GM12878 (cell line): Measurements from ENCODE around the gene ZFP1. TPM values are rescaled to one million over a fixed set of nuclear protein-coding genes. Genes with fewer than 3 reads are reported as not detected.

ENCODE experiments used
- ATAC-seq: fragments of 200-7000 bp; cut with Tn5 transposase; 3 replicates; pipeline ENCODE4 v1.9.1; 2020; ENCODE audit warnings: mild to moderate bottlenecking, moderate library complexity
- BruUV-seq: library from RNA; stranded (reverse); fragments of 400-500 nt; replicated peaks from 2 replicates; lab custom pipeline; 2021; lab: Mats Ljungman, UMichigan
- CTCF ChIA-PET: fragments of 300-600 bp; sonication (Branson Sonifier 250); formaldehyde crosslinking; extraction: SDS; loops from one replicate; lab custom pipeline; 2021; ENCODE audit warnings: inconsistent platforms; lab: Yijun Ruan, JAX
- POLR2A ChIA-PET: fragments of 350-600 bp; formaldehyde crosslinking; extraction: SDS; loops from one replicate; lab custom pipeline; 2021; ENCODE audit warnings: inconsistent platforms; lab: Charles Lee
- RAD21 ChIA-PET: fragments of 300-600 bp; sonication (Branson Sonifier 250); formaldehyde crosslinking; loops from one replicate; lab custom pipeline; 2023; ENCODE audit warnings: antibody characterized with exemption; ENCODE audit not compliant: unreplicated experiment; lab: Charles Lee
- SMC1A ChIA-PET: fragments of 300-600 bp; sonication (Branson Sonifier 250); formaldehyde crosslinking; loops from one replicate; lab custom pipeline; 2023; ENCODE audit not compliant: unreplicated experiment, uncharacterized antibody; lab: Charles Lee
- DNase-seq: peaks from one replicate; pipeline ENCODE4 v3.0.0-alpha.2; 2011; ENCODE audit warnings: low read depth, low spot score
- FAIRE-seq: peaks from 3 replicates; lab custom pipeline; 2011; peaks lifted over from hg19 to GRCh38; lab: Jason Lieb, UNC
- H2AFZ ChIP-seq: 2 replicates; pipeline ENCODE4 v1.6.0; 2011; ENCODE audit warnings: low read depth, low read length, control low read depth; ENCODE audit not compliant: control insufficient read depth
- H3K27ac ChIP-seq: 2 replicates; pipeline ENCODE4 v1.5.1; 2011; ENCODE audit warnings: control low read depth; ENCODE audit not compliant: control insufficient read depth, insufficient read depth
- H3K27me3 ChIP-seq, 2 experiments: replicated peaks in 1 of 2; 2 replicates each; pipeline versions ENCODE4 v1.6.0 to v1.6.1; 2011; ENCODE audit warnings: low read length in 1 of 2; ENCODE audit not compliant: control insufficient read depth in 2 of 2, insufficient read depth in 2 of 2
- H3K36me3 ChIP-seq, 2 experiments: 2 replicates each; pipeline ENCODE4 v1.5.1; 2011; ENCODE audit warnings: low read length in 1 of 2; ENCODE audit not compliant: control insufficient read depth in 2 of 2, insufficient read depth in 2 of 2
- H3K4me1 ChIP-seq: 2 replicates; pipeline ENCODE4 v1.6.1; 2011; ENCODE audit warnings: mild to moderate bottlenecking, low read length, moderate library complexity, mixed read lengths; ENCODE audit not compliant: control insufficient read depth, insufficient read depth
- H3K4me2 ChIP-seq: 2 replicates; pipeline ENCODE4 v1.6.0; 2011; ENCODE audit warnings: control low read depth; ENCODE audit not compliant: control insufficient read depth, insufficient read depth
- H3K4me3 ChIP-seq: fragments of 200-600 bp; sonication (generic); 2 replicates; pipeline ENCODE4 v1.5.1; 2016
- H3K79me2 ChIP-seq: 2 replicates; pipeline ENCODE4 v1.6.0; 2011; ENCODE audit warnings: low read length; ENCODE audit not compliant: control insufficient read depth, insufficient read depth
- H3K9ac ChIP-seq: 2 replicates; pipeline ENCODE4 v1.8.0; 2011; ENCODE audit warnings: low read length, control low read depth, mixed read lengths; ENCODE audit not compliant: control insufficient read depth, insufficient read depth
- H3K9me3 ChIP-seq: replicated peaks from 3 replicates; pipeline ENCODE4 v1.5.1; 2011; ENCODE audit warnings: mild to moderate bottlenecking, low read length; ENCODE audit not compliant: control insufficient read depth, insufficient read depth
- H4K20me1 ChIP-seq: 2 replicates; pipeline ENCODE4 v1.6.0; 2011; ENCODE audit not compliant: control insufficient read depth, insufficient read depth
- BHLHE40 ChIP-seq, 2 experiments: fragments of 450-650 bp in 1 of 2; IDR thresholded peaks; 2 replicates each; pipeline ENCODE4 v1.6.1; 2011 to 2017; ENCODE audit warnings: low read depth in 2 of 2, borderline replicate concordance in 1 of 2, improper control_type of control experiment in 1 of 2, low read length in 1 of 2, mild to moderate bottlenecking in 1 of 2
- CEBPZ ChIP-seq: fragments of 150-350 bp; IDR thresholded peaks from 2 replicates; pipeline ENCODE4 v1.6.1; 2016; ENCODE audit warnings: low read depth, low read length
- IKZF2 ChIP-seq, 2 experiments: fragments of 450-650 bp; IDR thresholded peaks; 2 replicates each; pipeline ENCODE4 v1.6.1; 2017; ENCODE audit warnings: mild to moderate bottlenecking in 2 of 2, moderate library complexity in 2 of 2
- IRF3 ChIP-seq: fragments of 450-650 bp; IDR thresholded peaks from 2 replicates; pipeline ENCODE4 v1.6.1; 2014; ENCODE audit warnings: mild to moderate bottlenecking
- LARP7 ChIP-seq: fragments of 450-650 bp; IDR thresholded peaks from 2 replicates; pipeline ENCODE4 v1.6.1; 2017; ENCODE audit warnings: mild to moderate bottlenecking
- MTA2 ChIP-seq: fragments of 450-650 bp; IDR thresholded peaks from 2 replicates; pipeline ENCODE4 v1.6.1; 2016; ENCODE audit warnings: low read depth, mild to moderate bottlenecking, moderate library complexity
- NRF1 ChIP-seq: conservative IDR thresholded peaks from 2 replicates; pipeline ENCODE4 v1.6.1; 2011; ENCODE audit warnings: mild to moderate bottlenecking, low read depth, low read length, improper control_type of control experiment
- RELA ChIP-seq: fragments of 450-650 bp; IDR thresholded peaks from 2 replicates; pipeline ENCODE4 v1.8.0; 2014; ENCODE audit warnings: borderline replicate concordance; ENCODE audit not compliant: partially characterized antibody
- SMAD1 ChIP-seq: fragments of 450-650 bp; IDR thresholded peaks from 2 replicates; pipeline ENCODE4 v1.6.1; 2018; ENCODE audit warnings: mild to moderate bottlenecking, low read depth; ENCODE audit not compliant: partially characterized antibody
- ZBTB33 ChIP-seq: fragments of 450-650 bp; IDR thresholded peaks from 2 replicates; pipeline ENCODE4 v1.6.1; 2017; ENCODE audit warnings: mild to moderate bottlenecking
- ZNF592 ChIP-seq: fragments of 450-650 bp; IDR thresholded peaks from 2 replicates; pipeline ENCODE4 v1.6.1; 2017; ENCODE audit warnings: mild to moderate bottlenecking, moderate library complexity
- WGBS: methylation state at CpG from one replicate; pipeline ENCODE4 v1.1.6; 2016; ENCODE audit warnings: low lambda C conversion rate; ENCODE audit not compliant: insufficient replicate concordance, insufficient coverage; ENCODE audit errors: missing lambda C conversion rate; 5-methylcytosine and 5-hydroxymethylcytosine counted together
- in situ Hi-C: fragments of 300-500 bp; cut with MboI; formaldehyde crosslinking; loops from 9 replicates; pipeline ENCODE4 v1.14.3; 2018; ENCODE audit warnings: mixed read lengths
- intact Hi-C: fragments of 100-400 bp; cut with micrococcal nuclease; formaldehyde crosslinking; loops from one replicate; pipeline ENCODE4 v1.14.2; 2022; ENCODE audit not compliant: unreplicated experiment
- polyA plus RNA-seq, 11 experiments: library from polyadenylated mRNA; depleted of rRNA in 4 of 11; unstranded in 6 of 11; stranded (reverse) in 5 of 11; fragments of >200 nt; fragmentation: Nextera tagmentation in 4 of 11; fragmentation: Illumina TruSeq in 1 of 11; extraction: Ambion mirVana in 4 of 11; extraction: Trizol in 1 of 11; gene quantifications; 1 replicate in 1 of 11; 2 replicates in 10 of 11; pipeline versions ENCODE4 v1.2.1 to v1.2.3, GENCODE V29; 2011 to 2016; ENCODE audit warnings: inconsistent platforms in 2 of 11, missing spikeins in 2 of 11, low read depth in 1 of 11
- total RNA-seq, 4 experiments: library from RNA; depleted of rRNA in 3 of 4; stranded (reverse); fragments of >200 nt in 3 of 4; fragmentation: Illumina TruSeq in 1 of 4; extraction: Trizol in 1 of 4; gene quantifications; 2 replicates each; pipeline versions ENCODE4 v1.2.1 to v1.2.3, GENCODE V29; 2013 to 2021

ZFP1 gene
- total and polyA plus RNA-seq, 10 of the 15 experiments (the other 5 are each of a cell fraction or from before 2014, with no cell fraction given) = 3.5 to 17.6 (median 14.7) TPM

- TF ChIP-seq NRF1 = no peak
- TF ChIP-seq IKZF2 (IDR thresholded peaks at IDR 0.05) = no peak
- TF ChIP-seq SMAD1 = no peak
- TF ChIP-seq LARP7 = no peak
- TF ChIP-seq CEBPZ = no peak
- no peak for TF ChIP-seq RELA
Measured at GRCh38 chr16:75118943-75119539, 29.3 kb upstream of the ZFP1 start (continued).

- no peaks in the 10 kb centered on the region for H3K79me2 ChIP-seq
- no peak overlapping the region for H2AFZ ChIP-seq
- no peak for DNase-seq
- peaks cover 3% of the 10 kb centered on the region; the same call in 2 of the 3 replicates for H3K9me3 ChIP-seq
- H3K4me2 ChIP-seq = no peak overlapping the region
- 69% methylated on average over 4 of the region's 4 CpGs for WGBS
- no peak overlapping the region for H3K4me3 ChIP-seq
- ATAC-seq = no peak
- no peaks in the 10 kb centered on the region for H3K36me3 ChIP-seq
- no peak overlapping the region for H3K27ac ChIP-seq
- H3K9ac ChIP-seq = no peak overlapping the region
- no peaks in the 10 kb centered on the region for H3K27me3 ChIP-seq
- H4K20me1 ChIP-seq = no peaks in the 10 kb centered on the region
- ChIA-PET SMC1A (interaction anchor here (0.7 to 2.0 kb wide), 2 partner anchors 9 to 307 kb away, joined by 3 to 10 read pairs; no protein-coding TSS in a partner anchor), CTCF (interaction anchor here (4.6 kb wide), 1 partner anchor 10 kb away, joined by 23 read pairs; no protein-coding TSS in a partner anchor), POLR2A (no interaction called here), RAD21 (interaction anchor here (0.9 kb wide), 1 partner anchor 9 kb away, joined by 4 read pairs; no protein-coding TSS in a partner anchor)
- H3K4me1 ChIP-seq = no peaks in the 10 kb centered on the region
- no peak for FAIRE-seq
- in situ Hi-C loops (no loop called here), intact Hi-C loops (no loop called here)
- BruUV-seq = no TSS peak
- TF ChIP-seq MTA2 (no peak), ZNF592 (no peak), BHLHE40 (IDR thresholded peaks at IDR 0.05; ENCODE audit: borderline replicate concordance in 1 of 2, low read depth in 2 of 2, low read length in 1 of 2) (no peak), IRF3 (no peak), ZBTB33 (no peak)
Measured at GRCh38 chr16:75120253-75120652, 28.1 kb upstream of the ZFP1 start.
